Smooth muscle cell (in vitro differentiated cells): ENCODE data around the gene CD274. TPM values are rescaled to one million over a fixed set of nuclear protein-coding genes. Genes with fewer than 3 reads are reported as not detected.

ENCODE experiments used
- DNase-seq: peaks from one replicate; lab custom pipeline; 2025; ENCODE audit not compliant: unreplicated experiment; lab: John Stamatoyannopoulos, UW
- H2AFZ ChIP-seq: fragments of 200-600 bp; sonication (generic); 2 replicates; pipeline ENCODE4 v1.6.0; 2016; ENCODE audit warnings: antibody characterized with exemption, low read depth, mild to moderate bottlenecking
- H3F3A ChIP-seq: fragments of 200-600 bp; sonication (generic); 2 replicates; pipeline ENCODE4 v1.6.0; 2017; ENCODE audit warnings: antibody characterized with exemption, low read depth
- H3K27ac ChIP-seq: fragments of 200-600 bp; sonication (generic); 2 replicates; pipeline ENCODE4 v1.5.1; 2016; ENCODE audit warnings: low read depth, mild to moderate bottlenecking
- H3K27me3 ChIP-seq: fragments of 200-600 bp; sonication (generic); 2 replicates; pipeline ENCODE4 v1.6.1; 2016; ENCODE audit warnings: low read depth, mild to moderate bottlenecking
- H3K36me3 ChIP-seq: fragments of 200-600 bp; sonication (generic); 2 replicates; pipeline ENCODE4 v1.5.1; 2016; ENCODE audit warnings: low read depth
- H3K4me1 ChIP-seq: fragments of 200-600 bp; sonication (generic); 2 replicates; pipeline ENCODE4 v1.5.1; 2016; ENCODE audit warnings: low read depth
- H3K4me2 ChIP-seq: fragments of 200-600 bp; sonication (generic); 2 replicates; pipeline ENCODE4 v1.6.0; 2016; ENCODE audit warnings: mild to moderate bottlenecking
- H3K4me3 ChIP-seq: fragments of 200-600 bp; sonication (generic); 2 replicates; pipeline ENCODE4 v1.5.1; 2016; ENCODE audit warnings: mild to moderate bottlenecking
- H3K79me2 ChIP-seq: fragments of 200-600 bp; sonication (generic); 2 replicates; pipeline ENCODE4 v1.6.0; 2016; ENCODE audit warnings: low read depth, mild to moderate bottlenecking
- H3K9ac ChIP-seq: fragments of 200-600 bp; sonication (generic); 2 replicates; pipeline ENCODE4 v1.6.0; 2016; ENCODE audit warnings: low read depth
- H3K9me3 ChIP-seq: fragments of 200-600 bp; sonication (generic); replicated peaks from 2 replicates; pipeline ENCODE4 v1.5.1; 2016; ENCODE audit warnings: low read depth
- H4K20me1 ChIP-seq: fragments of 200-600 bp; sonication (generic); 2 replicates; pipeline ENCODE4 v1.6.0; 2016; ENCODE audit warnings: low read depth
- WGBS: methylation state at CpG from one replicate; pipeline ENCODE4 v1.1.7; 2016; ENCODE audit warnings: low lambda C conversion rate; 5-methylcytosine and 5-hydroxymethylcytosine counted together
- polyA plus RNA-seq: library from polyadenylated mRNA; unstranded; fragments of >200 nt; fragmentation: Nextera tagmentation; extraction: Ambion mirVana; gene quantifications from 2 replicates; pipeline ENCODE4 v1.2.1, GENCODE V29; 2016
- total RNA-seq: library from RNA; depleted of rRNA; stranded (reverse); fragments of >200 nt; gene quantifications from 2 replicates; pipeline ENCODE4 v1.2.3, GENCODE V29; 2014
- TF ChIP-seq, protein P1 (sequence below): fragments of 200-600 bp; sonication (generic); IDR thresholded peaks from 2 replicates; pipeline ENCODE4 v1.5.1; 2017; ENCODE audit warnings: borderline replicate concordance, mild to moderate bottlenecking, antibody characterized with exemption; ENCODE audit not compliant: insufficient read depth, poor library complexity, severe bottlenecking

Gene CD274
- total and polyA plus RNA-seq, 2 experiments from 2014 or later, result 2.3 to 4.0 TPM

DNA sequence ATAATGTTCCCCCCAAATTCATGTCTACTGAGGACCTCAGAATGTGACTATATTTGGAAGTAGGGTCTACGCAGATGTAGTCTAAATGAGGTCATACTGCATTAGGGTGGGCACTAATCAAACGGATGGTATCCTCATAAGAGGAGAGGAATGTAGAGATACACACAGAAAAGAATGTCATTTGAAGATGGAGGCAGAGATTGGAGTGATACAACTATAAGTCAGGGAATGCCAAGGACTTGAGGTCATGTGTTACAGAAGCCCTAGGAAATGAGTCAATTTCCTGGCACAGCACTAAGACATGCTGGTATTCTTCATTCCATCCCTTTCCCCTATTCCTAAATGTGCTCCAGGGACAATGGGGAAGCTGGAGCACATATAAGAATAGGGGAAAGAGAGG, 59.2 kb downstream of the CD274 start:
- H2AFZ ChIP-seq, result no peak overlapping the region

DNA sequence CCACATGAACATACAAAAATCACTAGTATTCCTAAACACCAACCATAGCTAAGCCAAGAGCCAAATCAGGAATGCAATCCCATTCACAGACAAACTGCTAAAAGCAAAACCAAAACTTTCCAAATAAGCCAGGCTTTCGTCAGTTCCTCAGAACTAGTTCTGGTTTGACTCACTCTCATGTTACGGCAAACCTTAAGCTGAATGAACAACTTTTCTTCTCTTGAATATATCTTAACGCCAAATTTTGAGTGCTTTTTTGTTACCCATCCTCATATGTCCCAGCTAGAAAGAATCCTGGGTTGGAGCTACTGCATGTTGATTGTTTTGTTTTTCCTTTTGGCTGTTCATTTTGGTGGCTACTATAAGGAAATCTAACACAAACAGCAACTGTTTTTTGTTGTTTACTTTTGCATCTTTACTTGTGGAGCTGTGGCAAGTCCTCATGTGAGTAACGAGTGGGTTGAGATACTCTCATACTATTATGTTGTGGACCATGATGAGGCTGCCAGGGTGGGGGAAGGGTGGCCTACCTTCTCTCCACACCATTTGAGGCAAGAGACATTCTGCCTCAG, 60.1 kb downstream of the CD274 start, which contains the start of gene PDCD1LG2:
PDCD1LG2 (plus strand) TSS at position 172 of the 572 bp plus-strand sequence. CDS start 12,016 bp downstream, outside the sequence.
- Histone ChIP-seq H3K4me2 (peak within 1 kb of the TSS; percentile 82), H3F3A (peaks cover 15% of the 10 kb centered on the region), H3K4me1 (peaks cover 8% of the 10 kb centered on the region), H3K9me3 (no peaks in the 10 kb centered on the region), H3K79me2 (peaks cover 9% of the 10 kb centered on the region), H2AFZ (peak within 1 kb of the TSS; percentile 8), H3K36me3 (no peaks in the 10 kb centered on the region), H4K20me1 (no peaks in the 10 kb centered on the region), H3K4me3 (peak within 1 kb of the TSS; percentile 35), H3K27me3 (no peaks in the 10 kb centered on the region), H3K27ac (peak within 1 kb of the TSS; percentile 92), H3K9ac (peak within 1 kb of the TSS; percentile 59)
- DNase-seq, result no peak
- WGBS, result 10% methylated on average over 4 of the region's 4 CpGs
- TF ChIP-seq, protein P1, sequence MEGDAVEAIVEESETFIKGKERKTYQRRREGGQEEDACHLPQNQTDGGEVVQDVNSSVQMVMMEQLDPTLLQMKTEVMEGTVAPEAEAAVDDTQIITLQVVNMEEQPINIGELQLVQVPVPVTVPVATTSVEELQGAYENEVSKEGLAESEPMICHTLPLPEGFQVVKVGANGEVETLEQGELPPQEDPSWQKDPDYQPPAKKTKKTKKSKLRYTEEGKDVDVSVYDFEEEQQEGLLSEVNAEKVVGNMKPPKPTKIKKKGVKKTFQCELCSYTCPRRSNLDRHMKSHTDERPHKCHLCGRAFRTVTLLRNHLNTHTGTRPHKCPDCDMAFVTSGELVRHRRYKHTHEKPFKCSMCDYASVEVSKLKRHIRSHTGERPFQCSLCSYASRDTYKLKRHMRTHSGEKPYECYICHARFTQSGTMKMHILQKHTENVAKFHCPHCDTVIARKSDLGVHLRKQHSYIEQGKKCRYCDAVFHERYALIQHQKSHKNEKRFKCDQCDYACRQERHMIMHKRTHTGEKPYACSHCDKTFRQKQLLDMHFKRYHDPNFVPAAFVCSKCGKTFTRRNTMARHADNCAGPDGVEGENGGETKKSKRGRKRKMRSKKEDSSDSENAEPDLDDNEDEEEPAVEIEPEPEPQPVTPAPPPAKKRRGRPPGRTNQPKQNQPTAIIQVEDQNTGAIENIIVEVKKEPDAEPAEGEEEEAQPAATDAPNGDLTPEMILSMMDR, result no peak

More for the DNA sequence above, 59.2 kb downstream of the CD274 start:
- TF ChIP-seq, protein P1, result no peak
- peak overlapping the region; percentile 59 for H3K9ac ChIP-seq
- H4K20me1 ChIP-seq, result no peaks in the 10 kb centered on the region
- no peaks in the 10 kb centered on the region for H3K27me3 ChIP-seq
- H3K9me3 ChIP-seq, result no peaks in the 10 kb centered on the region
- H3K4me2 ChIP-seq, result peak overlapping the region; percentile 82
- no peaks in the 10 kb centered on the region for H3K36me3 ChIP-seq
- WGBS, result 9% methylated on average over 2 of the region's 2 CpGs
- DNase-seq, result no peak
- H3K4me1 ChIP-seq, result peaks cover 8% of the 10 kb centered on the region
- H3K4me3 ChIP-seq, result no peak overlapping the region
- H3F3A ChIP-seq, result peaks cover 15% of the 10 kb centered on the region
- H3K79me2 ChIP-seq, result peaks cover 9% of the 10 kb centered on the region
- peak overlapping the region; percentile 92 for H3K27ac ChIP-seq

DNA sequence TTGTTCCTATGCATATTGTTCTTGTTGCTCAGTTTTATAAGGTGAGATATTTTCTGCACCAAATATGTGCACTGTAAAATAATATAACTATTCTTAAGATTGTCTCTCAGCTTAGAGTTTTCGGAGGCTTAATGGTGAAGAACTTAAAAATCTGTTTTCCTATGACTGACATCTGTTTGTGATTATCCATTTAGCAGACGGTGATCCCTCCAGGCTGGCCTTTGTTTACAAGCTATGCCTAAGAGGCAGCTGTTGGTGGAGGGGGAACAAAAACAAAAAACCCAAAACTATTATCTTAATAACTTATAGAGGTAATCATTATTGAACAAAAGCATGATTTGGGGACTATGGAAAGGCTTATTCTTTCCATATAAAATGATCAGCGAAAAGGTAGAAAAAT, 60.6 kb downstream of the CD274 start:
- peak overlapping the region; percentile 92 for H3K27ac ChIP-seq
- peaks cover 9% of the 10 kb centered on the region for H3K79me2 ChIP-seq
- no peaks in the 10 kb centered on the region for H3K36me3 ChIP-seq
- DNase-seq, result no peak
- TF ChIP-seq, protein P1, result no peak
- H3K4me2 ChIP-seq, result peak overlapping the region; percentile 82
- H3K4me1 ChIP-seq, result peaks cover 8% of the 10 kb centered on the region
- H3K27me3 ChIP-seq, result no peaks in the 10 kb centered on the region
- H3K4me3 ChIP-seq, result peak overlapping the region; percentile 35
- peak overlapping the region; percentile 59 for H3K9ac ChIP-seq
- 54% methylated on average over 3 of the region's 3 CpGs for WGBS
- no peaks in the 10 kb centered on the region for H3K9me3 ChIP-seq
- H3F3A ChIP-seq, result peaks cover 15% of the 10 kb centered on the region
- no peak overlapping the region for H2AFZ ChIP-seq
- H4K20me1 ChIP-seq, result no peaks in the 10 kb centered on the region

DNA sequence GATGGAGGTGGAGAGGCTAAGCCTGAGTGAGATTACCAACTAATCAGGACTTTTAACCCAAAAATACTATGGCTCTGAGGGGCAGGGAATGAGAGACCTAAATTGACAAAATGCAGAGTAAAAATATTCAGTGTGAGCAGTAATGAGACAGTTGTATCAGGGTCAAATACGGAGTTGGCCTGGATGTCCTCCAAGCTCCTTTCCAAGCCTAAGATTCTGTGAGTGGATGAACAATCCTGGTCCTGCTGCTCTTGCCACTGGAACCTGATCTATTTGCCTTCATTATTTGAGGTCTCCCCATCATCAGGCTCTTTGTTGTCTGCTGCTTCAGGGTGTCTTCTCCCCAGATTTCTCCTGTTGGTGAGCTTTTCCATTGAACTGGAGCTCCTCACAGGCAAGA, 61.1 kb downstream of the CD274 start:
- TF ChIP-seq, protein P1, result no peak
- Histone ChIP-seq H2AFZ (no peak overlapping the region), H3K79me2 (peaks cover 9% of the 10 kb centered on the region), H3K4me1 (peaks cover 8% of the 10 kb centered on the region), H3K4me3 (peak overlapping the region; percentile 35), H3K36me3 (no peaks in the 10 kb centered on the region), H3K27me3 (no peaks in the 10 kb centered on the region), H3K4me2 (peak overlapping the region; percentile 82), H3K9ac (no peak overlapping the region), H3K27ac (peak overlapping the region; percentile 92), H3K9me3 (no peaks in the 10 kb centered on the region), H3F3A (peaks cover 15% of the 10 kb centered on the region), H4K20me1 (no peaks in the 10 kb centered on the region)
- no peak for DNase-seq
- 96% methylated on average over 1 of the region's 1 CpG for WGBS
